NCI-H1436 treated with DMSO at 0.1 percent for 48 hours (cell line): ENCODE results near the gene SERTAD4.
"Not testable (repeated sequence)": the region's sequence is repeated elsewhere in the genome, so short reads cannot be mapped to it uniquely, and the experiment has no call there.

Source experiments
- DNase-seq: peaks from one replicate; lab custom pipeline; 2025; lab: John Stamatoyannopoulos, UW

The SERTAD4 gene

DNA sequence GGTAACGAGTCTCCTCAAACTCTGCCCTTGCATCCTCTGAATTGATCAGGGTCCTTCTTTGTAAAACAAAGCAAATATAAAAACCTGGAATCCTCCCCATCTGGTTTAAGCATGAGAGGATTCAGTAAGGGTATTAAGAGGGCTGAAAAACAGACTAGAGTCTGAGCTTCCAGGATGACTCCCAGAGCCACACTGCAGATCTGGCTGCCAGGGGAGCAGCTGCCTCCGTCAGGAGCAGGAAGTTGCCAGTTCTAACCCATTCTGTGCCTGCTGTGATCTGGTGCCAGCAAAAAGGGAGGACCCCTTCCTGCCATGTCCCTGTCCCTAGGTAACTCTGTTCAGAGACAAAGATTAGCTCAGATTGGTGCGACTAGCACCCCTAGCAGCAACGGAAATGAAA lies 27.5 kb downstream of the SERTAD4 start:
- no peak for DNase-seq

DNA sequence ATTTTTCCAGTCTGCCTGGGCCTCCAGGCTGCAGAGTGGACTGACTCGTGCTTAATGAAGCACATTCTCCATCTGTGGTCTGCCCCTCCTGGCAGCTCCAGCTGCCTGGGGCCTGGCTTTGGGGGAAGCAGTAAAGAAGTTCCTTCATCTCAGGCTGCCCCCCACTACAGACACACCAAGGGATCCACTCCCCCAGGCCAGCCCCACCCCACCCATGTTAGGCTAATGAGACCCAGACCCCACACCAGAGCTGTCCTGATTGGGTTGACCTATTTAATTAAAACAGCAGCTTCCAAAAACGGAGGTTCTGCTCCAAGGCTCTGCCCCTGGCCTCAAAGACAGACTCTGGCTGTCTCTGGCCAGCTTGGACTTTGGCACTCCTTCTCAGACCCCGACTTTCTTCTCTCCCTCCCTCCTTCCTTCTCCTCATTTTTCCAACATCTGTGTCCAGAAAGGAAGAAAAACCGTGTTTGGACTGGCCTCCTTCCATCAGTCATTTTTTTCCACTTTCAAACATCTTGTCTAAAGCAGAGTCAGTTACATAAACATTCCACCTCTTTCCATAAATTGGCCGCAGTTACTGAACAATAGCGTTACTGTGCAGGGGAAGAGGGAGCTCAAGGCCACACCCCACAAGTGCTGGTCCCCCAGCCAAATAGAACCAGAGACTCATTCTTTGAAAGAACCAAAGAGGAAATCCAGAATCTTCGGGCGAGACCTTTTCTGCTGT lies 29.7 kb downstream of the SERTAD4 start:
- no peak for DNase-seq

DNA sequence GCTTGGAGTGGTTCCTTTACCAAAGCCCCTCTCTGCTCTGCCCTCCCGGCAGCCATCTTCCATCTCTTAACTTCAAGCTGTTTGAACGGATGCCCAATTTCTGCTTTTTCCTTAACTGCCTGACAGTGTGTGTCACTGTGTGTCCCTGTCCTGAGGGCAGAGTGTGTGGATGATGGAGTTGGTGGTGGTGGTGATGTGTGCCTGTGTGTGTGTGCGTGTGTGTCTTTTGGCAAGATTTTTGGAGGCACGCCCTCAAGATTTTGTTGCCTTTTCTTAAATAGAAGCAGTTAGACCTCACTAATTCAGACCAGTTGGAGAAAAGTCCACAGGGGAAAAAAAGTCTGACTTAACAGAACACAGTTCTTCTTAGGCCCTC lies 30.3 kb downstream of the SERTAD4 start:
- DNase-seq, result no peak

DNA sequence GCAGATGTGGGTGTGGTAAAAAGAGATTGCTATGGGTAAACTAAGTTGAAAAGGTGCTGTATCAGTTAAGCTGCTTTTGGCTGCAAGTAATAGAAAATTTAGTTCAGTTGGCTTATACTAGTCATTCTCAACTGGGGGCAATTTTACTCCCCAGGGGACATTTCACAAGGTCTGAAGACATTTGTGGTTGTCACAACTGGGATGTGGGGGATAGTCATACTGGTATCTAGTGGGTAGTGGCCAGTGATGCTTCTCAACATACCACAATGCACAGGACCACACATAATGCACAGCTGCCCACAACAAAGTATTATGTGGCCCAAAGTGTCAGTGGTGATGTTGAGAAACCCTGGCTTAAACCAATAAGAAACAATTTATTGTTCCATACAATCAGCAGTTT lies 31.4 kb downstream of the SERTAD4 start:
- no peak for DNase-seq

DNA sequence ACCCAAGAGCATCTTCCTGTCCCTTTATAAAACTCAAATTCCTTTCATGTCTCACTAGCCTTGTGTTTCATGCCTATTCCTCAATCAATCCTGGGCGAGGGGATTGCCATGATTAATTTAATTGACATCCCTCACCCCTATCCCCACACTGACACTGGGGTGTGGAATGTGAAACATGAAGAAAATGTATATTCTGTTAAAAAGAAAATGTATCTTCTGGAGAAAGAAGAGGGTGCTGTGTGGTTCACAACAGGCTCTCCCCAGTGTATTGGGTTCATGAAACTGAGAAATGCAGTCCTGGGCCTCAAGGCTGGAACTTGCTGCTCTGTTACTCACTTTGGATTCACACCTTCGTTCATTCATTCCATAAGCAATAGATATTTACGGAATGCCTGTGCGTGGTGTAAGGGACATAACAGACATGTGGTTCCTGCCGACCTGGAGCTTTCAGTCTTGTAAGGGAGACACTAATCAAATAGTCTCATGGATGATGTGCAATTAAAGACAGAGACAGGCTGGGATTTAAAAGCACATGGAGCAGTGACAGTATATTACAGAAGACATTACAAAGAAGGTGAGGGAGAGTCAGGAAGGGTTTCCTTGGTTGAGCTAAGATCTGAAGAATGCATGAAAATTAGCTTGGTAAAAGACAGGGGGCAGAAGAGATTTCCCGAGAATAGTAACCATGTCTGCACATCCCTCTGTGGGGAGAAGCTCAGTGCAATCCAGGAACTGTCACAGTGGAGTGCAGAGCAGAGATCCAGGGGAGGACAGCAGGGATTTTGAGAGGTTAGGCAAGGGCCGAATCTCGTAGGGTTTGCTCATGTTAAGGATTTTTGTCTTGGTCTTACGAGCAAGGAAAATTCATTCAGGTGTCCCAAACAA lies 32.1 kb downstream of the SERTAD4 start:
- DNase-seq, result no peak

DNA sequence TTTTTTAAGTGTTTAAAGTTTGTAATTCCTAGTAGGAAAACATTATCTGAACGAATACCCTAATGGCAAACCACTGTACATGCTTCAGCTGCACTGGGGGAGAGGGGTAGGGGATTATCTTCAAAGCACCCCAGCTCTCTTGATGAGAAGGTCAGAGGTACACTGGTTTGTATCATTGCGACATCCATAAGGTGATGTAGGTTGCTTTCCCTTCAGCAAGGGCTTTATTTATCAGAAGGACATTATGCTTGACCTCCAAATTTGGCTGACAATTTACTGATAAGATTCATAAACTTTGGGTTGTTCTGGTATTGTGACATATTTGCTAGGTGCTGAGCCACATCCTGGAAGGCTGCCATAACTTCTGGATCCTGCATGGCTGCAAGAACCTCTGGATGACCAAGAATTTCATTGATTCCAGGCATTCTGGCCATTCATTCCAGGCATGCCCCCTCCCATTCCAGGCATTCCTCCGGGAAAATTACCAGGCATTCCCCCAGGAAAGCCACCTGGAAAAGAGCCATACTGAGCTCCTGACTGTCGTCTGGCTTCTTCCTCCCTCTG lies 32.9 kb downstream of the SERTAD4 start:
- DNase-seq, result not testable (repeated sequence)

DNA sequence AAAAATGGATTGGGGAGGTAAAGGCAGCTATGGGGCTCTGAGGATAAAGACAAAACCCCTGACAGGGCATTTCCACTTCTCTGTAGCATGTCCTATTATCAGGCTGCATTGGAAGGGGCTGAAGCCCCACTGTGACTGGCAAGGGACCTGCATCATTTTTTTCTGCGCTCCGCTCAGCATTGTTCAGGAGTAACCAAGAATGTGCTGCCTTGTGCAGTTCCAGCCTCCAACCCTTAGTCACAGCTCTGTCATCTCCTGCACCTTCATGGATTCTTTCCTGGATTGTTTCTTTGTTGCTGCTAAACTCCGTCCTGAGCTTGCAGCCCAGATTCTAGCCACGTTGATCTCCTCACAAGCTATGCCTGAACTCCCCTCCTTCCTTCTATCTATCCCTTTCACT lies 37.4 kb downstream of the SERTAD4 start:
- DNase-seq, result no peak

DNA sequence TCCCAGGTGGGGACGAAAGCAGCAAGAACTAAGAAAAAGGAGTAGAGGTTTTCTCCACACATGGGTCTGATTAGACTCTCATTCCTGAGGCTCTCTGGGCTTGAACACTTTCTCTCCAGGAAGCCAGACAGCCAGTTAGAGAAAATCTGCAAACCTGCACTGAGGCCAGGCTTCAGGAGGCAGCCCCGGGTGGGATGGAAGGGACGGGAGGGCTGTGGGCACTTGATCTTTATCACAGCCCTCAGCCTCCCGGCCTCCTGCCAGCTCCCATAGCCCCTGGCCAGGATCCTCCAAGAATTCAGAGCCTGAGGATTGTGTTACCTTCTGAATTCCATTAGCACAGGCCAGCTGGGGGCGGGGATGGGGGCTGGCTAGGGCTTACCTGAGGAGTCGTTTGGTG lies 40.1 kb downstream of the SERTAD4 start:
- DNase-seq, result no peak

DNA sequence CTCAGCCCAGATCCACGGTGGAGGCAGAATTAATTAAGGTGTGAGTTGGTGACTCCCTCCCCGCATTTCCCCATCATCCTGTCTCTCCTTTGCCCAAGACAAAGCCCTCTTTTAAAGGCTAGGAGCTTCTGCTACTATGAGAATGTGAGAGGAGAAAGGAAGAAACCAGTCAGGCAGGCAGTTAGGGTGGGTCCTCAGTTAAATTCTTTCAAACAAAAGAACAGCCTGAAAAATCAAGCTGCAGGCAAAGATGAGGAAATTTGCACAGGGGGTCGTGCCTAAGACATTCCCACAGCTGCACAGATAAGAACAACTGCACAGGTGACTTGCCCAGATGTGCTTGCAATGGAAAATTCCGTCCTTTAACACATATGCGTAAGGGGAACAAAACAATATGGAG lies 47.6 kb downstream of the SERTAD4 start:
- no peak for DNase-seq

DNA sequence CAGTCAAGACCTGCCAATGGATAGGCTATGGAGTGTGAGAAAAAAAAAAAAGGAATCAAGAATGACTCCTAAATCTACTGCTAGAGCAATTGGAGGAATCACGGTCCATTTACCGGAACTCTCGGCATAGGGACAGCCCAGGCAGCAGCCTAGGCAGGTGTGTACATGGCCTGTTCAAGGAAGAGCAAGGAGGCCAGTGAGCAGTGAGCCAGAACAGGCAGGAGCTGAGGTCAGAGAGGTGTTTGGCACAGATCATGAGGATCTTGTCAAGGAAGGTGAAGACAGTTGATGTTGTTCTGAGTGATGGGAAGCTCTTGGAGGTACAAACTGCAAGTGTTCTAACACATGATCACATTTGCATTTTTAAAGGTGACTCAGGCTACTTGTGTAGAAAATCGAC lies 55.5 kb downstream of the SERTAD4 start:
- DNase-seq, result no peak

DNA sequence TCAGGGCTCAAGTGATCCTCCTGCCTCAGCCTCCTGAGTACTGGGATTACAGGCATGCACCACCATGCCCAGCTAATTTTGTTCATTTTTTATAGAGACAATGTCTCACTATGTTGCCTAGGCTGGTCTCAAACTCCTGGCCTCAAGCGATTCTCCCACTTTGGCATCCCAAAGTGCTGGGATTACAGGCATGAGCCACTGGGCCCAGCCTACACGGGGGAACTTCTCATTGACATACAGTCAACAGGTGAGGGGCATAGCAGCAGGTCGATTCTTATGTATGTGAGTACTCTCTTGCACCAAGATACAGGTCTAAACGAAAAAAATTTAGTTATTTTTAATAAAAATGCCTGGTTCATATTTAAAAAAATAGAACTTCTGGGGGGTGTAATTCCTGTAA lies 56.7 kb downstream of the SERTAD4 start:
- DNase-seq, result no peak

DNA sequence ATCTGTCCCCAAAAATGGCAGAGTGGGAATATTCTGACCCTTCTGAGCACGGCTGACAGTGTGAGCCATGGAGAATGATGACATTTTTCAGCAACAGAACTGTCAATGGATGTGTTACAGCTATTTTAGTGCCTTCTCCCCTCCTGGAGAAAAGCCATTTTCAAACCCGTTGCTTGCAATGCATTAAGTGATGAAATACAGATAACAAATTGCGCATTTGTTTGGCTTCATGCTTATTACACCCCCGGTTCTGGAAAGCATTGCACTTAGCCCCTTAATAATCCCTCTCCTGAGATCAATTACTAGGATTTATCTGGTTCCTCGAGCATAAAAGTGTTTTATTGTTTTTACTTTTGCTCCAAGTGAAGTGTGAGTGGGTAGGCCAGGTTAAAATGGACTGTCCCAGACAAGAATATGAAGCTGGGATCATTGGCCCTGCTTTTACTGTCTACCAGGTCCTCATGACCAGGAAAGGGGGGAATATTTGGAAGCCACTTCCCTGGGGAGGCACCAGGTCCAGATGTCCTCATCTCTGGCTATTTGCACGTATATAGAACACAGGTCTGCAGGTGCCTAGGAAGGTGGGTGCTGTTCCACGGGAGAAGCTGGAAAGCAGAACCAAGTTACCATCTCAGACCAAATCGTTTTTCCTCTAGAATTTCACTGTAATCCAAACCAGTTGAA lies 58.6 kb downstream of the SERTAD4 start:
- no peak for DNase-seq

DNA sequence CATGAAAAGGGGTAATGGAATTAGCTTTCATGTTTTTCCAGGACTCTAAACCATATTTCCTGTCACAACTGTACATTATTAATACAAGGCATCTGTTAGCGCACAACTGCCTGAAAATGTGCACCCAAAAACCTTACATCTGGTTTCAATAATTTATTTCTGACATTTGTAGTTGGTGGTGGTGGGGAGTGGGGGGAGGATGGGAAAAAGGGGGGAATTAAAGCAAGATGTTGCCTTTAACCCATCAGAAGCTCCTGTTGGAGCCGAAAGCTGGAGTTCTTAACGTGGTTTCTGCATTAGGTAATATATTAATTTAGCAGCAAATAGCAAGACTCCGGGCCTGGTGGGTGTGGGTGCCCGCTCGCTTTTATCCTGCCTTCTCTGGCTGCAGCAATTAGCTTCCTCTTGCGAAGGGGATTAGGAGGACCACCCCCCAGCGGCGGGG lies 59.2 kb downstream of the SERTAD4 start:
- DNase-seq, result no peak

DNA sequence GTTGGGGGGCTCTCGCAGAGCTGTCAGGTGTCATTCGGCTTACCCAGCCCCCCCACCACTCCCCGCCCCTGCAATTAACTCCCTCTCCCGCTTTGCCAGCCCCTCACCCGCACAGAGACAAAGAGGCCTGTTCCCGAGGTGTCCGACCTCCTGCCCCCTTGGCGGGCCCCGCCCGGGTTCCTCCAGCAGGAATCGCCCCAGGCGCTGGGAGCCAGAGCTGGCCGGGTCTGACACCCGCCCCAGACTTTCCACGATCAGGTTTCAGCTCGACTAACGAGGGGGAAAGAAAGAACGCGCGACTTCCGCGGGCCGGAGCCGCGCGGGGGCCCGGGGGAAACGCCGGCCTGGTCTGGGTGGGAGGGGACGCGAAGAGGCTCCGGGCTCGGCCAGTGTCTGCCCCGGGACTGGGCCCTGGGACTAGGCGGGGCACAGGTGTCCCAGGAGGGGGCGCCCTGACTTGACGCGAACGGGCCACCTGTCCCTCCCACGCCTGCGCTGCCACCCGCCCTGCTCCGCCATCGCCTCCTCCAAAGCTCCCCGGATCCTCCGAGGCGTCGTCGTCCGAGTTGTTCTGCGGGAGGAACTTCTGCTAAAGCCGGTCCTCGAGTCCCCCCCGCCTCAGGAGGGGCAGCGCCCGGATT lies 59.8 kb downstream of the SERTAD4 start:
- no peak for DNase-seq

DNA sequence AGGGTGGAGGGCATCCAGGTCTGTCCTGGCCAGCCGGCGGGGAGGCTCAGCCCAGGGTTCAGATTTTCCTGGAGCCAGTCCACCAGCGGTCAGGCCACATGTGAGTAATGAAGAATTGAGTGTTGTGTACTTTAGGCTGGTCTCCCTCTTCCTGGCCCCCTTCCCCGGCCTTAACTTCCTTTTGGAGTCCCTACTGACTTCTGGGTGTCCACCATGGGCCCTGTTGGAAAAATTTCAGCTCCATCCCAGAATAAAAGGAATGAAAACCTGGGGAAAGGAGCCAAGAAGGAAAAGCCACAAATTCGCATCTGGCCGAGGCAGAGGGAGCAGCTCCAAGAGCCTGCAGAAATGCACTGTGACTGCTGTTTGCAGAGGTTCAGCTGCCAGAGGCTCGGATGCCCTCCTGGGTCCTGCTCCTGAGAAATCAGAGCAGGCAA lies 60.6 kb downstream of the SERTAD4 start:
- DNase-seq, result no peak

DNA sequence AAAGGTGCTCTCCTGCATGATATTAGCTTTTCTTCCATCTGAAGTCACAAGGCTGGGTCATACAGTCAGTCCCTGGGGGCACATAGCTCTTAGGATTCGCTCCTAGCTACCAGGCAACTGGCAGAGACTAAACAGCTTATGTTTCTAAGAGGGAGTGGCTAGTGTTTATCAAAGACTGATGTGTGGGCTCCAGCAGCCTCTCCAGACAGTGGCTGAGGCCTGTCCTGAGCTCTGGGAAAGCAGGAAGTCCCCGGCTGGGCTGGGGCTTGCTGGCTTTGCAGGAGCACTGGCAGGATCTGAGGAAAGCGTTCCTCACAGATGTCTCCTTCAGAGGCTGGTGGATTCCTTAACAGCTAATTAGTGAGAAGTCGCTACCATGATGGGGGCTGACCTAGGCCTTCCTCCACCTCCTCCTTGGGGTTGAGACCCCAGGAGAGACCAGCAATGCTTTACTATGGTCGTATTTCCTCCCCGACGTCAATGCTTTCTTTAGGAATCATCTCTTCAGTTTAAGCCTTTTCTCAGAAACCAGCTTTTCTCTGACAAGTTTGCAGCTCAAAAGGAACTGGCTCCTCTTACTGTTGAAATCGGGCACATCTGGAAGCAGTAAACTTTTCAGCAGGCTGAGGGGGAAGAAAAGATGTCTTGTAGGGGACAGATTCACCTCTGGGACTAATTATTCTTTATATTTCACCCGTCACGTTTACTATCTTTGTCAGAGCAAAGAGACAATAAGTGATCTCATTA lies 62.6 kb downstream of the SERTAD4 start:
- DNase-seq, result peak; percentile 78
